AG04450 (cell line): ENCODE results near the gene REELD1. TPM values are rescaled to one million over a fixed set of nuclear protein-coding genes. Genes with fewer than 3 reads are reported as not detected.

ENCODE experiments used
- CTCF ChIA-PET: fragments of 300-600, 350-600 bp; formaldehyde crosslinking; extraction: SDS; loops from one replicate; lab custom pipeline; 2022; ENCODE audit warnings: antibody characterized with exemption, inconsistent platforms; lab: Charles Lee
- POLR2A ChIA-PET: fragments of 350-600 bp; formaldehyde crosslinking; extraction: SDS; loops from one replicate; lab custom pipeline; 2021; ENCODE audit warnings: antibody characterized with exemption, inconsistent platforms; lab: Yijun Ruan, JAX
- DNase-seq: peaks from one replicate; pipeline ENCODE4 v3.0.0-alpha.2; 2011; ENCODE audit warnings: low read depth, low spot score
- H3K27ac ChIP-seq: one replicate; pipeline ENCODE4 v1.5.1; 2012; ENCODE audit warnings: low read depth, low read length, control low read depth
- H3K27me3 ChIP-seq: one replicate; pipeline ENCODE4 v1.6.0; 2012; ENCODE audit warnings: low read length; ENCODE audit not compliant: control insufficient read depth, insufficient read depth
- H3K4me3 ChIP-seq: 2 replicates; pipeline ENCODE4 v1.5.1; 2011; ENCODE audit warnings: mild to moderate bottlenecking, low read depth, low read length, control low read depth
- H3K9me3 ChIP-seq: 2 replicates; pipeline ENCODE4 v1.5.1; 2012; ENCODE audit warnings: low read length; ENCODE audit not compliant: control insufficient read depth, insufficient read depth
- CTCF ChIP-seq: IDR thresholded peaks from 2 replicates; pipeline ENCODE4 v1.5.1; 2011; ENCODE audit warnings: low read depth, low read length, control low read depth, inconsistent platforms
- polyA plus RNA-seq: library from polyadenylated mRNA; depleted of rRNA; stranded (reverse); fragments of >200 nt; gene quantifications from 2 replicates; pipeline ENCODE4 v1.2.3, GENCODE V29; 2011

Gene REELD1
- polyA plus RNA-seq, 1 experiment: not detected

GRCh38 chr4:146243883-146244277, 29.5 kb downstream of the REELD1 start:
- TF ChIP-seq CTCF: no peak
- Histone ChIP-seq H3K4me3 (no peak overlapping the region), H3K27ac (peak overlapping the region; percentile 21), H3K27me3 (no peaks in the 10 kb centered on the region), H3K9me3 (peaks cover 5% of the 10 kb centered on the region; the same call in 1 of the 2 replicates)
- CTCF ChIA-PET: no interaction called here
- POLR2A ChIA-PET: no interaction called here
- DNase-seq: no peak

GRCh38 chr4:146244496-146244895, 30.2 kb downstream of the REELD1 start:
- Histone ChIP-seq H3K27me3 (no peaks in the 10 kb centered on the region), H3K27ac (no peak overlapping the region), H3K9me3 (peaks cover 5% of the 10 kb centered on the region; the same call in 1 of the 2 replicates), H3K4me3 (no peak overlapping the region)
- no peak for TF ChIP-seq CTCF
- ChIA-PET CTCF (interaction anchor here (1.1 kb wide), 1 partner anchor 671 kb away, joined by 4 read pairs; no protein-coding TSS in a partner anchor), POLR2A (no interaction called here)
- DNase-seq: no peak

GRCh38 chr4:146245246-146245645, 30.9 kb downstream of the REELD1 start:
- no peak for DNase-seq
- H3K4me3 ChIP-seq: no peak overlapping the region
- TF ChIP-seq CTCF: no peak
- peaks cover 5% of the 10 kb centered on the region; the same call in 1 of the 2 replicates for H3K9me3 ChIP-seq
- H3K27me3 ChIP-seq: no peaks in the 10 kb centered on the region
- ChIA-PET CTCF (interaction anchor here (1.0 to 1.1 kb wide), 2 partner anchors 671 to 672 kb away, joined by 4 to 5 read pairs; no protein-coding TSS in a partner anchor), POLR2A (no interaction called here)
- H3K27ac ChIP-seq: no peak overlapping the region

GRCh38 chr4:146245850-146246249, 31.5 kb downstream of the REELD1 start:
- Histone ChIP-seq H3K9me3 (peaks cover 5% of the 10 kb centered on the region; the same call in 1 of the 2 replicates), H3K27ac (no peak overlapping the region), H3K27me3 (no peaks in the 10 kb centered on the region), H3K4me3 (no peak overlapping the region)
- no peak for DNase-seq
- POLR2A ChIA-PET: no interaction called here
- CTCF ChIA-PET: interaction anchor here (1.0 kb wide), 1 partner anchor 671 kb away, joined by 5 read pairs; no protein-coding TSS in a partner anchor
- TF ChIP-seq CTCF: no peak

- Histone ChIP-seq H3K27ac (no peak overlapping the region), H3K27me3 (no peaks in the 10 kb centered on the region), H3K9me3 (peaks cover 5% of the 10 kb centered on the region; the same call in 1 of the 2 replicates), H3K4me3 (no peak overlapping the region)
- TF ChIP-seq CTCF: no peak
- no peak for DNase-seq
- ChIA-PET CTCF (interaction anchor here (1.0 kb wide), 1 partner anchor 671 kb away, joined by 5 read pairs; no protein-coding TSS in a partner anchor), POLR2A (no interaction called here)
Observed at GRCh38 chr4:146246381-146246780, 32.0 kb downstream of the REELD1 start.
